Effector memory CD4-positive, alpha-beta T cell (primary cell): ENCODE data around the gene ZNF608.

Source experiments
- DNase-seq, 3 donors: peaks; one replicate each; pipeline ENCODE4 v3.0.0-alpha.2; 2020
- H3K27ac ChIP-seq: 2 replicates; pipeline ENCODE4 v1.7.0; 2013; ENCODE audit warnings: mild to moderate bottlenecking, low read length, moderate library complexity; ENCODE audit not compliant: insufficient read depth, poor library complexity, severe bottlenecking
- H3K27me3 ChIP-seq: replicated peaks from 2 replicates; pipeline ENCODE4 v1.7.0; 2013; ENCODE audit warnings: mild to moderate bottlenecking, low read length; ENCODE audit not compliant: insufficient read depth, control insufficient read depth, poor library complexity, severe bottlenecking
- H3K36me3 ChIP-seq: 2 replicates; pipeline ENCODE4 v1.7.0; 2013; ENCODE audit warnings: mild to moderate bottlenecking, low read length, moderate library complexity; ENCODE audit not compliant: control insufficient read depth, insufficient read depth
- H3K4me1 ChIP-seq: 2 replicates; pipeline ENCODE4 v1.7.0; 2013; ENCODE audit warnings: low read length, mild to moderate bottlenecking; ENCODE audit not compliant: control insufficient read depth, insufficient read depth, poor library complexity, severe bottlenecking
- H3K4me3 ChIP-seq: 2 replicates; pipeline ENCODE4 v1.7.0; 2013; ENCODE audit warnings: low read length, low read depth, mild to moderate bottlenecking; ENCODE audit not compliant: insufficient read depth, poor library complexity, severe bottlenecking
- H3K9me3 ChIP-seq: 2 replicates; pipeline ENCODE4 v1.7.0; 2013; ENCODE audit warnings: mild to moderate bottlenecking, low read length, moderate library complexity; ENCODE audit not compliant: control insufficient read depth
- total RNA-seq, 3 donors: gene quantifications; one replicate each; lab custom pipeline; 2026; lab: John Stamatoyannopoulos, UW

The ZNF608 gene, protein sequence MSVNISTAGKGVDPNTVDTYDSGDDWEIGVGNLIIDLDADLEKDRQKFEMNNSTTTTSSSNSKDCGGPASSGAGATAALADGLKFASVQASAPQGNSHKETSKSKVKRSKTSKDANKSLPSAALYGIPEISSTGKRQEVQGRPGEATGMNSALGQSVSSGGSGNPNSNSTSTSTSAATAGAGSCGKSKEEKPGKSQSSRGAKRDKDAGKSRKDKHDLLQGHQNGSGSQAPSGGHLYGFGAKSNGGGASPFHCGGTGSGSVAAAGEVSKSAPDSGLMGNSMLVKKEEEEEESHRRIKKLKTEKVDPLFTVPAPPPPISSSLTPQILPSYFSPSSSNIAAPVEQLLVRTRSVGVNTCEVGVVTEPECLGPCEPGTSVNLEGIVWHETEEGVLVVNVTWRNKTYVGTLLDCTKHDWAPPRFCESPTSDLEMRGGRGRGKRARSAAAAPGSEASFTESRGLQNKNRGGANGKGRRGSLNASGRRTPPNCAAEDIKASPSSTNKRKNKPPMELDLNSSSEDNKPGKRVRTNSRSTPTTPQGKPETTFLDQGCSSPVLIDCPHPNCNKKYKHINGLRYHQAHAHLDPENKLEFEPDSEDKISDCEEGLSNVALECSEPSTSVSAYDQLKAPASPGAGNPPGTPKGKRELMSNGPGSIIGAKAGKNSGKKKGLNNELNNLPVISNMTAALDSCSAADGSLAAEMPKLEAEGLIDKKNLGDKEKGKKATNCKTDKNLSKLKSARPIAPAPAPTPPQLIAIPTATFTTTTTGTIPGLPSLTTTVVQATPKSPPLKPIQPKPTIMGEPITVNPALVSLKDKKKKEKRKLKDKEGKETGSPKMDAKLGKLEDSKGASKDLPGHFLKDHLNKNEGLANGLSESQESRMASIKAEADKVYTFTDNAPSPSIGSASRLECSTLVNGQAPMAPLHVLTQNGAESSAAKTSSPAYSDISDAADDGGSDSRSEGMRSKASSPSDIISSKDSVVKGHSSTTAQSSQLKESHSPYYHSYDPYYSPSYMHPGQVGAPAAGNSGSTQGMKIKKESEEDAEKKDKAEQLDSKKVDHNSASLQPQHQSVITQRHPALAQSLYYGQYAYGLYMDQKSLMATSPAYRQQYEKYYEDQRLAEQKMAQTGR (N-terminal part only)
- 0 to 0.77 (median 0) reads per million in 3 donors for total RNA-seq

DNA sequence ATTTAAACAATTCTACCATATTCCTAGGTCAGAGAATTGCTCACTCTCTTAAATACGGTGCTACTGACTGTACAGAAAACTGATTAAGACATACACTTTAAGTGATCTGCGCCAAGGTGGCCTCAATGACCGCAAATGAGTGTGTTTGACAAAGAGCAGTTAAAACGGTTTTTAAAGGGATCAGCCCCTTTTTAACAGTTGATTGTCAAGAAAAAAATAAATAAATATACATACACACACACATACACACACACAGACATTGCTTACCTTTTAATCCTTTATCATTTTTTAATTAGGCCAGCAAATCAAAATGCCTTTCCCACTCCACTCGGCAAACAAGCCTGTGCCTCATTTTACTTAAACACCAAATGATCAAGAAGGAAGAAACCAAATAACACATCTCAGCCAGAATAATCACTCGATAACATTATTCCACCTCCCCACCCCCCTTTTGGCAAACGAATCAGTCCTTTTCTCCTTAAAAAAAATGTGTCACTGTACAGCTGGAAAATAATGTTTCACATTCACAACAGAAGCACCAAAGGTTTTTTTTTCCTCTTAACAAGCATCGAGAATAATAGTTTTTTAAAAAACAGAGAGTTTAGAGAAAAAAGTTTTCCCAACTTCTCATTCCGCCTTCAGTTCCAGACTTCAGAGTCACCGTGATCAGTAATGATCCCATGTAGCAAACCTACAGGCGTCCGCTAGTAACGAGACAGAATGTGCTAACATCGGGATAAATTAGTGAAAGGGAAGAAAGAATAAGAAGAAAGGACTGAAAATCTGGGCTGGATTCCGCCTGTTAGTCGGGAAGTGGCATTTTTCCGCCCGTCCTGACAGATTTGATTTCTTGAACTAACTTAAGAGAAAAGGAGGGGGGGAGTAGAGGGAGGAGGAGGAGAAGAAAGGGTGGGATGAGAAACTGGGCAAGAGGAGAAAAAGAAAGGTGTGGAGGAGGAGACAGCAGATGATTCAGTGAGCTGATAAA, at the start of gene ZNF608:
TSS of gene ZNF608 (minus strand) at position 712 of the 988 bp plus-strand sequence. CDS start 1,650 bp downstream, outside the sequence.
- no peaks in the 10 kb centered on the region for H3K9me3 ChIP-seq
- no peak for DNase-seq
- no peak within 1 kb of the TSS for H3K27ac ChIP-seq
- no peaks in the 10 kb centered on the region for H3K36me3 ChIP-seq
- H3K4me1 ChIP-seq: peaks cover 5% of the 10 kb centered on the region
- peaks cover 26% of the 10 kb centered on the region for H3K27me3 ChIP-seq
- H3K4me3 ChIP-seq: no peak within 1 kb of the TSS

DNA sequence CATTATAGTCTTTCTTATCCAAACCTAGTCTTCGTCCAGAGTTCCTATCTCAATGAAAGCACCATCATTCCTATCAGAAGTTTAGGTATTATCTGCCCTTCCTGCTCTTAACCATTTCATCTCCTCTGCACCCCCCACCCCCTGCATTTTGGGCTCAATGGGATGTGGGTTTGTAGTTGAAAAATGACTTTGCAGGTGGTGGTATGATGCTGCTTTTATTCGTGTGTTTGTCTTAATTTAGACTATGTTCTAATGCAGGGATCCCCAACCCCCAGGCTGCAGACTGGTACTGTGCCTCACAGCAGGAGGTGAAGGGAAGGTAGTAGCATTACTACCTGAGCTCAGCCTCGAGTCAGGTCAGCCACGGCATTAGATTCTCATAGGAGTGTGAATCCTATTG, 49.4 kb upstream of the ZNF608 start:
- no peaks in the 10 kb centered on the region for H3K4me1 ChIP-seq
- H3K36me3 ChIP-seq: no peaks in the 10 kb centered on the region
- no peak for DNase-seq
- H3K27ac ChIP-seq: no peak overlapping the region
- H3K9me3 ChIP-seq: no peaks in the 10 kb centered on the region
- H3K27me3 ChIP-seq: no peaks in the 10 kb centered on the region
- no peak overlapping the region for H3K4me3 ChIP-seq

DNA sequence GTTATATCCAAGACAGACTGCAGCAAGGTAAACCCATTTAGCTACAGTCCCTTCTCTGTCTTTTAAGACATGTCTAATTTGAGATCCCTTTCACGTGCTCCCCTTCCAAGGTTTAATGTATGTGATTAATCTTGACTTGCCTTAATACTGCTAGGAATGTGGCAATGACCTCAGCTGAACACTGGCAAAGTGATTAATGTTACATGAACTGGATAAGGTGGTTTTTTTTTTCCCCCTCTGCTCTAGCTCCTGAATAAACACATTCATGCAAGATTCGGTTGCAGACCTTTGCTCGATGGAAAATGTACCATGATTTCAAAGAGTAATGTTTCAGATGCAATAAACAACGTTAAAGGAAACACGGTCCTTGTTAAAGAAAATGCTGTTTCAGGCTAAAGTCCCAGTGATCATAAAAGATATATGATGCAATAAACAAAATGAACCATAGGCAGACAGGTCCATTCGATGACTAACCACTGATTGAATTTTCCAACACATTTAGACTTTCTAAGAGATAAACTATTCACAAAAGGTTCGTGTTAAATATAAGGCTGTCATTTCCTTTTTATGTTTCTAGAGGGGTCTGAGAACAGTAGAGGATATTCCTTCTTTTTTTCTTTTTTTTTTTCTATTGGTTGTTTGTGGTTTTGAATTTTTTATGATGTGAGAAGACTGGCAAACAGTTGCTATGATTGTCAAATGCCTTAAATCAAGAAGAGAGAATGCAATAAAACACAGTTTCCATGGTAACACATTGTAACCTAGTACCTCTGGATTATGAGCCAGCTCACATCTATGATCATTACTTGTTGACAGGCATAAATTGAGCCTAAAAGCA, 44.7 kb upstream of the ZNF608 start:
- DNase-seq: no peak
- no peaks in the 10 kb centered on the region for H3K4me1 ChIP-seq
- no peaks in the 10 kb centered on the region for H3K27me3 ChIP-seq
- no peak overlapping the region for H3K4me3 ChIP-seq
- H3K36me3 ChIP-seq: no peaks in the 10 kb centered on the region
- H3K9me3 ChIP-seq: no peaks in the 10 kb centered on the region
- H3K27ac ChIP-seq: no peak overlapping the region

DNA sequence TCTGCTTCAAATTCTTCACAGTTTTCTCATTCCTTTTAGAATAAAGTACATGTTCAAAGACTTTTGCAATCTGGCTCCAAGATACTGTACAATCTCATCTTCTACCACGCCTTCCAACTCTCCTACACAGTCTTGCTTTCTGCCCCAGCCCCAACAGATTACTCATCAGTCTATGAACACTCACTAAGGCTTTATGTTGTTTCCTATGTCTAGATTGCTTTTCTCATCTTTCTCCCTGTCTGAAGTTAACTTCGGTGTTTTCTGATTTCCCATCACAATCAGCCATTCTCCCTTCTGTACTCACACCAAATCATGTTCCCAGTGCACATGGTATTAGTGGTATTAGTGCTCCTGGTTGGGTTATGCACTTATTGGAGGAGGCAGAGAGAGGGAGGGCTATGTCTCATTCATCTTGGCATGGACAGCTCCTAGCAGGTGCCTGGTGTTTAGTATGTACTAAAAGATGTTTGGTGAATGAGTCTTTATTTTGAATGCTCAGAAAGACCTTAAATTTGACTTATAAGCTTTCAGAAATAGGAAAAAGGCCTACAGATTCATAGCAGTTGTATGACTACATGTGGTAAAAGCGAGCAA, 44.0 kb upstream of the ZNF608 start:
- H3K27ac ChIP-seq: no peak overlapping the region
- H3K27me3 ChIP-seq: no peaks in the 10 kb centered on the region
- H3K36me3 ChIP-seq: no peaks in the 10 kb centered on the region
- H3K9me3 ChIP-seq: no peaks in the 10 kb centered on the region
- no peak overlapping the region for H3K4me3 ChIP-seq
- no peaks in the 10 kb centered on the region for H3K4me1 ChIP-seq
- DNase-seq: no peak

DNA sequence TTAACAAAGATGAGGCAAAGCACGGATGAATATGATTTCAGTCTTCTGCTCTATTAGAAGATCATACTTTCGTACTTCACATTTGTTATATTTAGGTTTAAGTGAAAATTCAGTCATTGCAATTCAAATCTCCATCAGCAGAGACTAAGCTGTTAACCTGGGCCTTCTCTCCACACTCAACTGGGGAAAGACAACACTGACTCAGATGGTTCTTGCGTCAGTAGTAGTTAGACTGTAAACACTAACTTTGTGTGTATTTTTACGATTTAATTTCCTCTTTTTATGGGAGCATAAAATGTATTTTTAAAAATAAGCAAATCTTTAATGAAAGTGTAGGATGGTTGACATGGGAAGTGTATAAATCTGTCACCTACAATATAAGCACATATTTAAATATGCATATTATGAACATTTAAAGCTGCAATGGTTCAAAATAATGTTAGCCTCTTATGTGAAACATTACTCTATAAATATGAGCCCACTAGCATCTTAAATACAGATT, 42.7 kb upstream of the ZNF608 start:
- Histone ChIP-seq H3K4me1 (no peaks in the 10 kb centered on the region), H3K4me3 (no peak overlapping the region), H3K9me3 (no peaks in the 10 kb centered on the region), H3K27ac (no peak overlapping the region), H3K27me3 (no peaks in the 10 kb centered on the region), H3K36me3 (no peaks in the 10 kb centered on the region)
- DNase-seq: no peak

DNA sequence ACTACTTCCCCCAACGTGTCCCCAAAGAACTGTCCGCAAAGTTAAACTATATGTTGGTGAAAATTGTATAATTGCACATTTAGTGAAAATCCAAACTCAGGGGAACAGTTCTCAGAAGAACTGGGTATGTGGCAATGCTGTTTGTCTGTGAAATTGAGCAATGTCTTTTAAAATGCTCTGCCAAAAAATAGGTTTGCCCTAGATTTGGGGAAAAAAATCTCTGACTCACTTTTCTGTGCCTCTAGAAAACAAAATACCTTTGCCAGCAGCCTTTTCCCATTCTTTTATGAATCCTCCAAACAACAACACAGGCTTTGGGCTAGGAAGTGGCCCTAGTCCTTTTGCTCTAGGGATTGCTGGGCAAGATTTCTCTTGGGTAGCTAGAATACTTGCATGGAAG, 37.4 kb upstream of the ZNF608 start:
- DNase-seq: no peak
- Histone ChIP-seq H3K27ac (no peak overlapping the region), H3K36me3 (no peaks in the 10 kb centered on the region), H3K4me3 (no peak overlapping the region), H3K9me3 (no peaks in the 10 kb centered on the region), H3K4me1 (no peaks in the 10 kb centered on the region), H3K27me3 (no peaks in the 10 kb centered on the region)

DNA sequence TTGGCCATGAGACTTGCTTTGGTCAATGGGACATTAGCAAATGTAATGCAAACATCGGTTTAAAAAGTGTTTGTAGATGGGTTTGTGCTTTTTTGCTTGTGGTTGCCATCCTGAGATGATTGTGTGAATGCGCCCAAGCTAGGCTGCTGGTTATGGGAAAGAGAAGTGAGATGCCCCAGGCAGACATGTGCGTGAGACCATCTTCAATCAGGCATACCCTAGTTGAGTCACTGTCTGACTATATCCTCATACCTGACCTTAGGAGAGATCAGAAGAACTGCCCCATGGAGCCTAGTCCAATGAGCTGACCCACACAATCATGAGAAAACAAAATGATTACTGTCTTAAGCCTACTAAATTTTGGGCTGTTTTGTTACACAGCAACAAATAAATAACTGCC, 36.8 kb upstream of the ZNF608 start:
- DNase-seq: no peak
- Histone ChIP-seq H3K27ac (no peak overlapping the region), H3K4me1 (no peaks in the 10 kb centered on the region), H3K36me3 (no peaks in the 10 kb centered on the region), H3K9me3 (no peaks in the 10 kb centered on the region), H3K27me3 (no peaks in the 10 kb centered on the region), H3K4me3 (no peak overlapping the region)

DNA sequence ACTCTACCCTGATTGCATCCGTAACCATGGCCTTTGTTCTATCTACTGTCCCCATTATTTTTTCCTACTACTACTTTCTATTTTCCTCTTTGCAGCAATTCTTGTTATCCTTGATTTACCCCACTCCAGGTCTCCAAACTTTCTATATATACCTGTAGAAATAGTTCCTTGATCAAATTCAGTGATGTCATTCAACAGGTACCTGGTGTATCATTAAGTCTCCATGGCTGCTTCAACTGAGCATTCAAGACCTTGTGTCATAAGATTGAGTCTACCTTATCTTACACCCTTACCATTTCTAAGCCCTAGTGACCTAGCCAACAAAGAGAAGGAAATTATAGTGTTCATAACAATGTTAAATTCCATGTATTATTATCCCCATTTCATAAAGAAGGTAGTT, 35.8 kb upstream of the ZNF608 start:
- Histone ChIP-seq H3K9me3 (no peaks in the 10 kb centered on the region), H3K27me3 (no peaks in the 10 kb centered on the region), H3K4me3 (no peak overlapping the region), H3K27ac (no peak overlapping the region), H3K4me1 (no peaks in the 10 kb centered on the region), H3K36me3 (no peaks in the 10 kb centered on the region)
- DNase-seq: no peak
